Measurements from ENCODE around the gene ITIH2.
"Not testable (repeated sequence)": the region's sequence is repeated elsewhere in the genome, so short reads cannot be mapped to it uniquely, and the experiment has no call there.

The ITIH2 gene

GRCh38 chr10:7734821-7735220 is 31.7 kb downstream of the ITIH2 start:
- TF ChIP-seq POLR2A (IDR thresholded peaks at IDR 0.05; ENCODE audit: extremely low read depth, insufficient read length) (no peak), MYC (IDR thresholded peaks at IDR 0.05; ENCODE audit: low read depth, low read length) (no peak), CTCF (IDR thresholded peaks at IDR 0.05; ENCODE audit: low read depth, low read length) (no peak), MAX (IDR thresholded peaks at IDR 0.05; ENCODE audit: low read depth, low read length) (no peak)

GRCh38 chr10:7738536-7739407 is 35.7 kb downstream of the ITIH2 start:
- no peak overlapping the region for H3K4me3 ChIP-seq (ENCODE audit: low read depth, low read length)
- DNase-seq (ENCODE audit: low read depth): no peak
- TF ChIP-seq POLR2A (IDR thresholded peaks at IDR 0.05; ENCODE audit: extremely low read depth, insufficient read length): no peak
- no peak for TF ChIP-seq MAX (IDR thresholded peaks at IDR 0.05; ENCODE audit: low read depth, low read length)
- TF ChIP-seq CTCF (IDR thresholded peaks at IDR 0.05; ENCODE audit: low read depth, low read length): no peak
- TF ChIP-seq MYC (IDR thresholded peaks at IDR 0.05; ENCODE audit: low read depth, low read length): no peak

More at GRCh38 chr10:7734821-7735220, 31.7 kb downstream of the ITIH2 start:
- DNase-seq (ENCODE audit: low read depth): no peak
- no peak overlapping the region for H3K4me3 ChIP-seq (ENCODE audit: low read depth, low read length)

GRCh38 chr10:7744307-7744706 is 41.2 kb downstream of the ITIH2 start:
- H3K4me3 ChIP-seq (ENCODE audit: low read depth, low read length): no peak overlapping the region
- TF ChIP-seq MAX (IDR thresholded peaks at IDR 0.05; ENCODE audit: low read depth, low read length) (no peak), CTCF (IDR thresholded peaks at IDR 0.05; ENCODE audit: low read depth, low read length) (no peak), POLR2A (IDR thresholded peaks at IDR 0.05; ENCODE audit: extremely low read depth, insufficient read length) (no peak), MYC (IDR thresholded peaks at IDR 0.05; ENCODE audit: low read depth, low read length) (no peak)
- no peak for DNase-seq (ENCODE audit: low read depth)

- DNase-seq (ENCODE audit: low read depth); H3K4me3 ChIP-seq (ENCODE audit: low read depth, low read length): not testable (repeated sequence)
Observed at GRCh38 chr10:7748637-7749036, 45.5 kb downstream of the ITIH2 start.

- no peak for DNase-seq (ENCODE audit: low read depth)
- TF ChIP-seq MAX (IDR thresholded peaks at IDR 0.05; ENCODE audit: low read depth, low read length): no peak
- TF ChIP-seq CTCF (IDR thresholded peaks at IDR 0.05; ENCODE audit: low read depth, low read length): no peak
- TF ChIP-seq POLR2A (IDR thresholded peaks at IDR 0.05; ENCODE audit: extremely low read depth, insufficient read length): no peak
- no peak for TF ChIP-seq MYC (IDR thresholded peaks at IDR 0.05; ENCODE audit: low read depth, low read length)
- no peak overlapping the region for H3K4me3 ChIP-seq (ENCODE audit: low read depth, low read length)
Observed at GRCh38 chr10:7750222-7750621, 47.1 kb downstream of the ITIH2 start.

GRCh38 chr10:7752251-7752650 is 49.1 kb downstream of the ITIH2 start:
- no peak for TF ChIP-seq MAX (IDR thresholded peaks at IDR 0.05; ENCODE audit: low read depth, low read length)
- no peak for TF ChIP-seq MYC (IDR thresholded peaks at IDR 0.05; ENCODE audit: low read depth, low read length)
- TF ChIP-seq POLR2A (IDR thresholded peaks at IDR 0.05; ENCODE audit: extremely low read depth, insufficient read length): no peak
- TF ChIP-seq CTCF (IDR thresholded peaks at IDR 0.05; ENCODE audit: low read depth, low read length): no peak
- DNase-seq (ENCODE audit: low read depth): no peak
- no peak overlapping the region for H3K4me3 ChIP-seq (ENCODE audit: low read depth, low read length)
